ENCODE data around the gene DYNC1I1. TPM values are rescaled to one million over a fixed set of nuclear protein-coding genes. Genes with fewer than 3 reads are reported as not detected.

The DYNC1I1 gene
- total RNA-seq, 2 experiments from 2014 or later, result not detected

- ChIA-PET CTCF (no interaction called here), POLR2A (no interaction called here)
These were observed 232.2 kb downstream of the DYNC1I1 start for GRCh38 chr7:96004578-96004977.

- POLR2A ChIA-PET, result no interaction called here
- CTCF ChIA-PET, result no interaction called here
These were observed 232.9 kb downstream of the DYNC1I1 start for GRCh38 chr7:96005271-96005670.

GRCh38 chr7:96009148-96009547 lies 236.8 kb downstream of the DYNC1I1 start:
- POLR2A ChIA-PET, result no interaction called here
- CTCF ChIA-PET, result no interaction called here

GRCh38 chr7:96013836-96014235 lies 241.5 kb downstream of the DYNC1I1 start:
- ChIA-PET CTCF (no interaction called here), POLR2A (no interaction called here)

- ChIA-PET CTCF (no interaction called here), POLR2A (no interaction called here)
These were observed 242.3 kb downstream of the DYNC1I1 start for GRCh38 chr7:96014617-96015016.

GRCh38 chr7:96016056-96016586 lies 243.8 kb downstream of the DYNC1I1 start:
- CTCF ChIA-PET, result no interaction called here

GRCh38 chr7:96016735-96017134 lies 244.4 kb downstream of the DYNC1I1 start:
- CTCF ChIA-PET, result no interaction called here
- POLR2A ChIA-PET, result no interaction called here

More at GRCh38 chr7:96016056-96016586, 243.8 kb downstream of the DYNC1I1 start:
- POLR2A ChIA-PET, result interaction anchor here (0.6 kb wide), 1 partner anchor 15 kb away, joined by 7 read pairs; no protein-coding TSS in a partner anchor

DNA sequence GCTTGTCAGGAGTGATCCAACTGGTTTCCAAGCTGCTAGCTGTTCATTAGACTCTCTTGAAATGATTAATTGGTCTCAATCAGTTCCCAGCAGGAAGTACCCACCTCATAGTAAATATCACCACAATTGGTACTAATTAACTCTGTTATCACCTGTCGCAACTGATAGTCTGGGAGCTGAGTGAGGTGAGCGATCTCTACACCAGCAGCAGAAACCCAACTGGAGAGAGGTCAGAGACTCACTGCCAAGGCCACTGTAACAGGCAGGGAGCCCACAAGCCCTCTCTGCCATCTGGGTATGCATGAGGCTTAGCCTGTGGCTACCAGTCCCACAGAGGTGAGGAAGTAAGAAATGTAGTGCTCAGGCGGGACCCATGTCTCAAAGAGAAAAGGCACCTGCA lies 245.5 kb downstream of the DYNC1I1 start:
- ChIA-PET CTCF (no interaction called here), POLR2A (no interaction called here)

DNA sequence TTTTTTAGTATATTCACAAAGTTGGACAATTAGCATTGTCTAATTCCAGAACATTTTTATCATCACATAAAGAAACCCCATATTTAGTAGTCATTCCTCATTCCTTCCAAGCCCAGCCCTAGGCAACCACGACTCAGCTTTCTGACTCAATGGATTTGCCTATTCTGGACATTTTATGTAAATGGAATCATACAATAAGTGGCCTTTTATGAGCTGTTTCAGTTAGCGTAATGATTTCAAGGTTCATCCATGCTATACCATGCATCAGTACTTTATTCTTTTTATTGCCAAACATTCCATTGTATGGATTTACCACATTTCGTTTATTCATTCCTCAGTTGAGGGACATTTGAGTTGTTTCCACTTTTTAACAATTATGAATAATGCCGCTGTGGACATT lies 249.2 kb downstream of the DYNC1I1 start:
- CTCF ChIA-PET, result no interaction called here
- POLR2A ChIA-PET, result no interaction called here

GRCh38 chr7:96023387-96023786 lies 251.0 kb downstream of the DYNC1I1 start:
- ChIA-PET POLR2A (no interaction called here), CTCF (no interaction called here)

DNA sequence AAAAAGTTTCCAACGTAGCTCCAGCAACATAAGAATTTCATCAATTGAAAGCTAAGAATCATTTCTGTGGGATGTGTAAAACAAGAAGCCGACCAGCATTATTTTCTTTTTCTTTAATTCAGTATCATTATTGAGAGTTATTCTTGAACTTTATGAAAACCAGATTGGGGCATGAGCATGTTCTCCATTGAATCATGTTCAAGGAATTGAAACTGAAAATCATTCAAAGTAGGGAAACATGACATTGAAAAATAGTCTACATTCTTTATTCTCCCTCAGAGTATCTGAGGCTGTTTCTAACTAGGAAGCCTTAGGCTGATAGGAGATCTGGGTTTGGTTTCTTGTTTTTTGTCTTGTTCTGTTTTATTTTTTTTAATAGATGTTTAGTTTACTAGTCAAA lies 253.7 kb downstream of the DYNC1I1 start:
- CTCF ChIA-PET, result no interaction called here
- POLR2A ChIA-PET, result no interaction called here

DNA sequence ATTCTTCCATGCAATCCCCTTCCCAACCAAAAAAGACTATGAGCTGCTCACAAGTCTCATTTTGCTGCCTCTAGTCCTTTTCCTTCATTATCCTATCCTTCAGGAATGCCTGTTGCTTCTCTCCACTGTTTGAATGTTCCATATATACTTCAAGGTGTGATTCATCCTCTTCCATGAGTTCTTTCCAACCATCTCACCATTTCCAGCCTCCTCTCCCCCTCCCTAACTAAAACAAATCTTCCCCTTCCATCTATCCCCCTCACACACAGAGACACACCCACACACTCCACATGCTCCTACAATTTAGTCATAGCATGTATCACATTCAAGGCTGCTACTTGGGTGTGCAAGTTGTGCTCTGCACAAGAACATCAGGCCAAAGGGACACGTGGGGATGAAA lies 254.3 kb downstream of the DYNC1I1 start:
- ChIA-PET POLR2A (no interaction called here), CTCF (no interaction called here)

DNA sequence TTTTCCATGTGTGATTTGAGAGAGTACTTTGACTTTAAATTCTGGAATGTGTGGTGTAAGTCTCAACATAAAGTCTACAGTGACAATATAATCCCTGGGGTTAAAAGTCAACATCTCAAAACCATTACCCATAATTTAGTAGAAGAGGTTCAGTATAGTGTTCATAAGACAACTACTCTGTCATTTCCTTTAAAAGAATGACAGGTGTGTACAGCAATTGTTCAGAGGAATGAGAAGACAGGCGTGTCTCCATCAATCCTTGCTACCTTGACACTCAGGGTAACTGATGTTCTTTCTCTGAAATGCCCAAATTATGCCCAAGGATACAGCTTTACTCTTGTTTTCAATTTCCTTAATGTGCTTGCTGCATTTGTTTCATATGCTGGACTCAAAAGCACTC lies 256.4 kb downstream of the DYNC1I1 start:
- POLR2A ChIA-PET, result no interaction called here
- CTCF ChIA-PET, result no interaction called here

DNA sequence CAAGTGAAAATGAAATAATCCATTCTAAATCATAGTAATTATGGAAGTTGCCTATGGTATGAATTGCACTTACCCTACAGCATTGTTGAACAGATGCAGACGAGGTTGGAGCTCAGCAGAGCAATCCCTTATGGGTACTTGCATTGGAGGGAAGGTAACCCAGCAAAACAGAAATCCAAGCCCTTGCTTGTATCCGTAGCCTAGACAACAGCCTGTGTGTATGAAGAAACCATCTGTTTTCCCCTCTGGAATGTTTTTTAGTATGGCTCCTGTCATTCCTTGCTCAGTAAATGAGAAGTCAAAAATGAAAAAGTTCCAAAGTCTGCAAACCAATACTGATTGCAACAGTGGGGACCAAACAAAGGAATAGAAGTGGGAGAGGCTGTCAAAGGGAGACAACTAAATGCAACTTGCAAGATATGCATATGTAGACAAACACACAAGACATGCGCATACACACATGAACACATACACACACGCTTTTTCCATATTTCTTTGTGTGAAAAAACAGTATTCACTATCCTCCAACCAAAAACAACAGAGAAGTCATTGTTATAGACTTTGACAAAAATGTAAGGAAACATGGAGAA lies 260.8 kb downstream of the DYNC1I1 start:
- CTCF ChIA-PET, result no interaction called here
- POLR2A ChIA-PET, result no interaction called here

GRCh38 chr7:96034940-96035727 lies 262.8 kb downstream of the DYNC1I1 start:
- CTCF ChIA-PET, result no interaction called here
- POLR2A ChIA-PET, result no interaction called here

DNA sequence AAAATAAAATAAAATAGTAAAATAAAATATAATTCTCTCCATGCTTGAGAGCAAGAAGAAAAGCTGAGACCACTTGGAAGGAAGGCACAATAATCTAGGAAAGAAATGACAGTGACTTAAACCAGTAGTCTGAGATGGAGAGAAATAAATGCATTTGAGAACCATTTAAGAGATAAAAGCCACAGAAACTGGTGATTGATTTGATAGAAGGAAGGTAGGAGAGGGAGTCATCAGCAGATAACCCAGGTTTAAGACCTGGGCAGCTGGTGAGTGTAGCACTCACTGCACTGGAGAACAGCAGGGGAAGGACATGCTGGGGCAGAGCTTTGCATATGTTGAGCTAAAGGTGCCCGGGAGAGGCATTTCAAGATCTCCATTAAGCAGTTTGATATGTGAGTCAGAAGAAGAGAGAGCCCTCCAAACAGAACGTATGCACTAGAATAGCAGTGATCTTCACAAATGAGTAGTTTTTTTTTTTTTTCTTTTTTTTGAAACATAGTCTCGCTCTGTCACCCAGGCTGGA lies 268.0 kb downstream of the DYNC1I1 start:
- POLR2A ChIA-PET, result no interaction called here

DNA sequence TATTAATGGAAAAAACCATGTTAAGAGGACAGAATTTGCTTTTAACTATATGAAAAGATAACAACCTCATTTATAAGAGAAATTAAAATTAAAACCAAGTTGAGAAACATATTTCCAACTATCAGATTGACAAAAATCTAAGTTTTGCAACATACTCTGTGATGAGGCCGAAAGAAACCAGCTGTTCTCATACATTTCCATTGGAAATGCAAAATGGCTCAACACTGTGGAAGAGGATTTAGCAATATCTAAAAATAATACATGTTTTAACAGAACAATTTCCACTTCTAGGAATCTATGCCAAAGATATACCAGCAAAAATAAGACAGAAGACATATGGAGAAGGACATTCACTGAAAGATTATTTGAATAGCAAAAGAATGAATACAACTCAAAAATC lies 268.8 kb downstream of the DYNC1I1 start:
- ChIA-PET POLR2A (no interaction called here), CTCF (no interaction called here)

More for the DNA sequence above, 268.0 kb downstream of the DYNC1I1 start:
- CTCF ChIA-PET, result no interaction called here

DNA sequence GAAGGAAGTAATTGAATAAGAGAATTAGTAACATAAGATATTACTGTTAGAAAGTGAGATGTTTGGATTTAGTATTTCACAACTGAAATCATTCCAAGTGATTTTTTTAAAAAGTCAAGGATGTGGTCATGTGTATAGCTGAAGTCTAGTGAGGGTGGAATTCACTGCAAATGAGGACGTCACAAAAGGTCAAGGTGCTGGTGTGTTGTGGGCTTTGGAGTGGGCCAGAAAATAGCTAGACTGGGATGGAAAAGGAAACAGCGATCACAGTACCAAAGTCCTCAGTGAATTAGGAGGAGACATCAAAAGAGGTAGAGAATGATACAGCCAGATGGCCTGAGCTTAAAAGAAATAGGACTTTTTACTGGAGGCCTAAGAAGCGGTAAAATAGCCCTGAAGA lies 272.8 kb downstream of the DYNC1I1 start:
- ChIA-PET CTCF (no interaction called here), POLR2A (no interaction called here)

DNA sequence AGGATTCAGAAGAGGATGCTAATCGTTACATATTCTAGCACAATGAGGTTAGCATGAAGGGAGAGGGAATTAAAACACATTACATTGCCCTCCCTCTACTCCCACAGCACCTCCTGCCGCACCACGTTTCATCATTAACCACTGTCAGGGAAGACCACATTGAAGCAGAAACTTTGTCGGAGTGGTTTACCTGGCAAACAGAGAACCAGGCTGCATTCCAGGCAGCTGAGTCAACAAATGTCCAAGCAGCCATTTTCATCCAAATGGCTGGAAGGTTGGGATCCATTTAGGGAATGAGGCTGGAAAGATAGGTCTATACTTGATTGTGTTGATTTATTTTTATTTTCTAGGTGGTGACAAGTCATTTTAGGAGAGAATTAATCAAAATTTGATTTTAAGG lies 273.6 kb downstream of the DYNC1I1 start:
- ChIA-PET CTCF (no interaction called here), POLR2A (no interaction called here)

- POLR2A ChIA-PET, result no interaction called here
- CTCF ChIA-PET, result no interaction called here
These were observed 279.9 kb downstream of the DYNC1I1 start for GRCh38 chr7:96052289-96052688.

DNA sequence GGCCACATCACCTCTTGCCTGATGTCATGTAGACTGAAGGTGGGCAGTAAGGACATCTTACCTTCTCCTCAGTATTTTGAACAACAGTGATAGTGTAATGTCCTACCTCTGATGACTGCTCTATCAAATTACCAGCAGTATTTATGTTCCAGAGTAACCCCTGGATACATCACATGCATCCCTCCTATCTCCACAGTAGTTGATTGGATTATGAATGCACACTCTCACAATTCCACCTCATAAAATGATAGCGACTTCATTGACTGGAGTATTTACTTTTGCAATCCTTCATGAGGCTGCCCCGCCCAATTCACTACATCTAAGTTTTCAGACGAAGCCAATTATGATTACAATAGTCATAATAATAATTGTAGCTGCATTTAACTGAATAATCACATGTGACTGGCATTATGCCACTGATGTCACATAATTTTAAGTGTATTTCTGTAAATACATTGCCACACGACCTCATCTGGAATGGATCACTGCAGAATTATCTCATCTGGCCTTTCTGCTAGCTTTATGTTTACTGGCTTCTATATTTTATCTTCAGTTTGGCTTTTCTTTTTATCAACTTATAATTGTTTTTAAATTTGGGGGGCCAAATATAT lies 280.6 kb downstream of the DYNC1I1 start:
- ChIA-PET POLR2A (no interaction called here), CTCF (no interaction called here)
